NOMO-1 treated with dmso at 0.1 percent for 144 hours (cell line): ENCODE data around the gene UBR3.
"Not testable (repeated sequence)": the region's sequence is repeated elsewhere in the genome, so short reads cannot be mapped to it uniquely, and the experiment has no call there.

ENCODE experiments used
- DNase-seq: peaks from one replicate; lab custom pipeline; 2025; ENCODE audit not compliant: unreplicated experiment; lab: John Stamatoyannopoulos, UW

Gene UBR3

DNA sequence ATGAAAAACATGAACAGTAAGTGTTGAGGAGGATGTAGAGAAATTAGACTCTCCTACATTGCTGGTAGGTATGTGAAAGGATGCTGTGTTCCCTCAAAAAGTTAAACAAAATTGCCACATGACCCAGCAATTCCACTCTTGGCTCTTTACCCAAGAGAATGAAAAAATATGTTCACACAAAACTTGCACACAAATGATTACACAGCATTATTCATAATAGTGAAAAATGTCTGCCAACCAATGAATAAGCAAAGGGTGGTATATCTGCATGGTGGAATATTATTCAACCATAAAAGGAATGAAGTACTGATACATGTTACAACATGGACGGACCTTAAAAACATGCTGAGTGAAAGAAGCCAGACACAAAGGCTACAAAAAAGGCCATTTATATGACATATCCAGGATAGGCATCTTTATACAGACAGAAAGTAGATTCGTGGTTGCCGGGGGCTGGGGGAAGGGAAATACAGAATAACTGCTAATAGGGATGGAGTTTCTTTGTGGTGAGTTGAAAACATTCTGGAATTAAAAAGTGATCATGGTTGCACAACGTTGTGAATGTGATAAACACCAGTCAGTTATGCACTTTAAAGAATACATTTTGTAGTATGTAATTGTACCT is 265.3 kb downstream of the UBR3 start:
- DNase-seq, result no peak

DNA sequence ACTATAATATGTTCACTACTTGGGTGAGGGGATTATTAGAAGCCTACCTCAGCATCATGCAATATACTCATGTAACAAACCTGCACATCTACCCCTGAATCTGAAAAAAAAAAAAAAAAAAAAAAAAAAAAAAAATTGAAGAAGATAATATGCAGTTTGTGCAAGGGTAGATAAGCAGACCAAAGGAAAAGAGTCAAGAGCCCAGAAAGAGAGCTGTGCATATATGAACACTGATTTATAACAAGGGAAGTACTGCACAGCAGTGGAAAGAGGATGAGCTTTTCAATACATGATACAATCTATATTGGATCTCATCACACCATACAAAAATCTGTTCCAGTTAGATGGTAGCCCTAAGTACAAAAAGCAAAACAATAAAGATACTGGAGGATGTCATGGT is 268.1 kb downstream of the UBR3 start:
- DNase-seq, result no peak

DNA sequence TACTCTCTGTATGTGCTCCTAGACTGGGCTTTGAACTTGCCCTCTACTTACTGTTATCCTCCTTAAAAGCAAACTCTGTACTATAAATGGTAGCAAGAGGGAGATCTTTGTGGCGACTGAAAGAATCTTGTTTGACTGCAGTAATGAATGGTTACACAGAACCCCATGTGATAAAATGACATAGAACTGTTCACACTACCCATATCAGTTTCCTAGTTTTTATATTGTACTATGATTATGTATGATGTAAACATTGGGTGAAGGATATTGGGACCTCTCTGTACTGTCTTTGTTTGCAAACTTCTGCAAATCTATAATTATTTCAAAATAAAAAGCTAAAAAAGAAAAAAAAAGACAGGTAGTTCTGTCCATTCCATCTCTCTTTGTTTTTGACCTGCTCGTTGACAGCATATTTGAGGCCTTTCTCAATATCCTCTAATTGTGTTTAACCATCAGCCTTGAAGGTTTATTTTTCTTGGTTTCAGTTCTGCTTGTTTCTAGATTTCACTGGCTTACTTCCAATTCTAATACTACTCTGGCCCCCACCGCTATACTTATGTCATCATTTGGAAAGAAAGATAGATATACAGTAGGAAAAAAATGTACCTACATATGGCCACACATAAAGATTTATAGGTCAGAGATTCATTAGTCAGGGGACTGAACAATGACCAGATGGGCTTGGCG is 271.5 kb downstream of the UBR3 start:
- DNase-seq, result peak; percentile 44

DNA sequence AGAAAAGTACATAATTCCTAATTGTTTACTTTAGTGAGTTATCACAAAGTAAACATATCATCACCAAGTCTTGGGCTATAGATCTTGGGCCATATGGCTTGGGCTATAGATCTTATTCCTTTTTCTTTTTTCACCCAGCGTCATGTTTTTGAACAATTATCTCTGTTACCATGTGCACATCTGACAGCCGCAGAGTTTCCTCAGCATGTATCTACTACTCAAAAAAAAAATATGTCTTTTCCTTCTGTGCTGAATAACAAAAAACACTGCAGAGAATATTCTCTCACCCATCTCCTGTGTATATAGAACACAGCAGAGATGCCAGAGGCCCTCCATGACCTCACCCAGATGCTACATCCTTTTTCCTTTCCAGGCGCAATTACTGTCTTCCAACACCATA is 274.5 kb downstream of the UBR3 start:
- DNase-seq, result no peak

DNA sequence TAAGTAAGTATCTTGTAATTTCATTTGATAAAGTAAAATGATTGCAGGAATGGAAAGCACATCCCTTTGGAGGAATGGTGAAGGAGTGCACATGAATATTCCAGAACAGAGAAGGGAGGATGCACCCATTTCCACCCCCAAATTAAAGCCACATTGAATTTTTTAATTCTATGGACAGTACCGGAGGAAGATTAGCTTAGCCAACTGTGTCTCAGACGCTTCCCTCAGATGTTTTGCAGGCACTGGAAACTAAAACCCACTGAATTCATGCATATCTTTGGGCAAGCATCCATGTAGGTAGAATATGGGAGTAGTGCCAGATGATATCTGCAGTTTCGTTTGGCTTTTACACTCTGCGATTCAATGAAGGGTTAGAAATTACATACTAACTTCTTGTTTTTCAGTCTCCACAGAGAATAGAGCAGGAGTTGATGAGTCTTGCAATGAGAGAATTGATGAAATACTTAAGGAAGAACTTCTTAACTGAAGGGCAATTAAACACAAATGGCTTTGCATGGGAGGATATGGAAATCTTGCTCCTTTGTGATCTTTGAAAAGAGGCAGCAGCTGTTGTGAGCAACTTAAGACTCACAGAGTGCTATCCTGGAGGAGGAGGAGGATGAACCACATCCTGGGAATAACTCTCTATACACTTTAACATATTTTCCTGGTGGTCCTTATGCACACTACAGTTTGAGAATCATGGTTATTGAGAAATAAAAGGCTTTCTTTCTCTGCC is 279.0 kb downstream of the UBR3 start:
- DNase-seq, result no peak

DNA sequence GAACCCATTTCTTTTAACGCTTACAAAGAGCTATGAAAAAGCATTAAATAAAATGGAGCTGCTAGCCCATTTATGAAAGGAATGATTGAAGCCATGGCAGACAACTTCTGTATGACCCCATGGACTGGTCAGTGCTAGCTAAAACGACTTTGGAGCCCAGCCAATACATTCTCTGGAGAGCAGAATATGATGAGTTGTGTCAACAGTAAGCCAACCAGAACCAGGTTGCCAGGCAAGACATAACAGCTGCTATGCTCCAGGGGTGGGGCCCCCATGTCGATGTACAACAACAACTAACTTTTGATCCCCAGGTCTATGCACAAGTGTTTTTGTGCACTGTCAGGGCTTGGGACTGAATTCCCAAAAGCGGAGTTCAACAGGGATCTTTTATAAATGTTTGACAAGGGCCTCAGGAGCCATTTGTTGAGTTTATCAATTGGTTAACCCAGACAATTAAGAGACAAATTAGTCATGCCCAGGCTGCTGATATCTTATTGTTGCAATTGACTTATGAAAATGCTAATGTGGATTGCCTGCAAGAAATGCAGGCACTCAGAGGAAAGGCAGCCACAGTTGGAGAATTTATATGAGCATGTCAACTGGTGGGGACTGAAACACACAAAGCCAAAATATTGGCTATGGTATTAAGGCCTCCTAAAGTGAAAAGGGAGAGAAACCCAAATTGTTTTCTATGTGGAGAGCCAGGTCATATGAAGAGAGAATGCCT is 286.1 kb downstream of the UBR3 start:
- no peak for DNase-seq

DNA sequence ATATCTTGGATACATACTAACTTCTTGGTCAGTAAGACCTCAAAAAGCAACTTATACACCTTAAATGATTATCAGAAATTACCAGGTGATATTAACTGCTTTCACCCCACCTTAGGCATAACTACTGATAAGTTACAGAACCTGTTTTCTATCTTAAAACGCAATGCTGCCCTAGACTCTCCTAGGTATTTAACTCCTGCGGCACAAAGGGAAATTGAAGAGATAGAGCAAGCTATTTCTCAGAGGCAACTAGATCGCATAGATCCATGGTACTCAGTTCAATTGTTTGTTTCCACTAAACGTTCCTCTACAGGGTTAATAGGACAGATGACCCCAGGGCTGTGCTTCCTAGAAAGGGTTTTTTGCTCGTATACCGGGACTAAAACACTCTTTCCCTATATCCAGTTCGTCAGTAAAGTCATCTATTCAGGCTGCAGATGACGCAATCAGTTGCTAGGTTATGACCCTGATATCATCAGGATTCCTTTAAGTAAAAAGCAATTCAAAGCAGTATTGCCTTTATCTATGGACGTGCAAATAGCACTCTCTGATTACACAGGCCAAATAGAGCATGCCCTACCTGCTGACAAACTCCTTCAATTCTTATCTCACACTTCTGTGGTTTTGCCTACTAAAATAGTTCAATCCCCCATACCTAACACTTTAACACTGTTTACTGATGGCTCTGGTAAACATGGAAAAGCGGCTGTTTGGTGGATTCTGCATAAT is 288.4 kb downstream of the UBR3 start:
- no peak for DNase-seq

DNA sequence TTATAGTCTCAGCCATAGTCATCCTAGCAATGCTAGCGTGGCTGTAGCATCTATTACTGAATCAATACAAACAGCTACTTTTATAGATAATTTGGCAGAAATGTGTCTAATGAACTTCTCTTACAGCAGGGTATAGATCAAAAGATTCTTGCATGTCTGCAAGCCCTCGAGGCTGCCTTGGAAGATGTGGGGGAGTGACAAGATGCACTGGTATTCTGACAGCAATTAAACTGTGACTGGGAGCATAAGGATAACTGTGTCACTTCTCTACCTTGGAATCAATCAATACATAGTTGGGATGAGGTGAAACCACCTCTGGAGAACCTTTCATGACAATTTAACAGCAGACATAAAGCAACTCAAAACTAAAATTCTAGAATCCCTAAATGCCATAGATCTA is 291.4 kb downstream of the UBR3 start:
- DNase-seq, result no peak

DNA sequence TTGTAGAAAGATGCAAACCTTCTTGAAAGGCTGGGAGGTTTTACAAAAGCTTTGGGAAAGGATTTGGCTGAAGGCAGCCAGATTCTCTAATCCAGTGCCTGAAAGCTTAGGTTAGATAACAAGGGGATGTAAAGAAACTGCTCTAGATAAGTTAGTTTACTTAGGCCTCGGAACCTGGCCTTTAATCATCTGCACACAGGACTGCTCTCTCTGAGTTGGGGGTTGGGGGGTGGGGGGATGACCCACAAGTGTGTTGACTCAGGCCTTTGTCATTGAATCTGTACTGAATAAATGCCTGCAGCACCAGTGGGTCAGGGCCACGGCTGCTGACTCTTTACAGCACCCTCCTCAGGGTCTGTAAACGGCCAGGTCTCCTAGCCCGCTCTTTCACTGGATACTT is 292.1 kb downstream of the UBR3 start:
- not testable (repeated sequence) for DNase-seq

DNA sequence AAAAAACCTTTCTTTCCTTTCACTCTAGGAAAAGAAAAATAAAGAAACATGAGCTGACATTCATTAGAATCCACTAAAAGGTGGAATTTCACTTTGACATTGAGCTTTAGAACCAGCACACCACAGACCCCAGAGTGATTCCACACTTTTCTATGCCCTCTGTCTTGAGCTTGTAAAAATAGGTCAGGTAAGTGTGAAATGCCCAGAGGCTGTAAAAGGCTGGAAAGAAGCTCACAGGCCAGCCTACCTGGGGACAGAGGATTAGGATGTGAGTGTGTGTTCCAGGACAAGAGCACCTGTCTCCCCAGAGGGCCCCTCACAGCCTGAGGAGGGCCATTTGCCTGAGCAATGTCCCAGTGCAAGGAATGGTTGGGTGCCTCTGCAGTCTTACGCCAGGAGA is 294.4 kb downstream of the UBR3 start:
- no peak for DNase-seq

DNA sequence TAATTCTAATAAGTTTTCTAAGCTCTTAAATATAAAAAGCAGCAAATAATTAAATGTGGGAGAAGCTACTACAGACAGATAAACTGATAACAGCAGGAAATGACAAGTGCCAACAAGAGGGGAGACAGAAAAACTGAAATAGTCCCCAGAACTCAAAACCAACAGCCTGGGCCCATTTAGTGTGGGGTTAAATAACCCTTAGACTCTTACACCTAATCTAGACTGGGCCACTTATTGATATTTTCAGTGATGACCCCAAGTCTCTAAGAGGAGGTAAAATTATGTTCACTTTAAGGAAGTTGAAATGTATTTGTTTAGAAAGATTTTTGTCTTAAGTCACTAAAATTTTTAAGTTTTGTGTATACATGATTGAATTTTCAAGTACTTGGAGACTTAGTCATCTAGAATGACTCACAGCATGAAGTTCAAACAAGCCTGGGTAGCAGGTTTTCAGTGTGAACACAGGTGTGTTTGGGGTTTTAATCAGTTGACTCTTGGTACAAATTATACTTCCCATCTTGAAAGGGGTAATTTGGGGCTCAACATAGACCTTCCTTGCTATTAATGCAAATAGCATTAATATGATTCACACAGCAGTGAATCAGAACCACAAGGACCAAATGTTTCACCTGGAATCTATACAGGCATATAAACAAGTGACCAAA is 295.8 kb downstream of the UBR3 start:
- DNase-seq, result no peak

DNA sequence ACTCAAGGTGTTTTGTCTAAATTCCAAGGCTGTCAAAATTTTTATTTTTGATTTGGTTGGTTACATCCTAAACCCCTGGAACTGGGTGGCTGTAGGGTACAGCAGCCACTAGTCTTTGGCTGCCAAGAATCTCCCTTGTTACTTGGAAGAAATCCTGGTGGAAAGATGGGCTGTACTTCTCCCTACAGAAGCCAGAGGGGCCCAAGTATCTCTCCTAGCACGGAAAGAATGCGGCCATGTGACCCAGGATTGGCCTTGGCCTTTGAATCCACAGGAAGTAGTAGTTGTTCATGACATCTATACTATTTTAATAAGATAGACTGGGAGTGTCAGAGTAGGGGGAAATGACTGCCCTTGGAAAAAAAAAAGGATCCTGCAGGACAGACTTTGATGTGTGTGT is 296.3 kb downstream of the UBR3 start:
- DNase-seq, result no peak

DNA sequence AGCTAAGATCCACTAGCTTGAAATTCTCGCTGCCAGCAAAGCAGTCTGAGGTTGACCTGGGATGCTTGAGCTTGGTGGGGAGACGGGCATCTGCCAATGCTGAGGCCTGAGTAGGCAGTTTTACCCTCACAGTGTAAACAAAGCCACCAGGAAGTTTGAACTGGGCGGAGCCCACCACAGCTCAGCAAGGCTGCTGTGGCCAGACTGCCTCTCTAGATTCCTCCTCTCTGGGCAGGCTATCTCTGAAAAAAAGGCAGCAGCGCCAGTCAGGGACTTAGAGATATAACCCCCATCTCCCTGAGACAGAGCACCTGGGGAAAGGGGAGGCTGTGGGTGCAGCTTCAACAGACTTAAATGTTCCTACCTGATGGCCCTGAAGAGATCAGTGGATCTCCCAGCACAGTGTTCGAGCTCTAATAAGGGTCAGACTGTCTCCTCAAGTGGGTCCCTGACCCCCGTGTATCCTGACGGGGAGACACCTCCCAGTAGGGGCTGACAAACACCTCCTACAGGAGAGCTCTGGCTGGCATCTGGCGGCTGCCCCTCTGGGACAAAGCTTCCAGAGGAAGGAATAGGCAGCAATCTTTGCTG is 299.0 kb downstream of the UBR3 start:
- DNase-seq, result not testable (repeated sequence)
